Fibroblast of lung (primary cell): ENCODE measurements around the gene FGGY.

ENCODE experiments used
- EZH2 ChIP-seq: IDR thresholded peaks from 2 replicates; pipeline ENCODE4 v1.5.1; 2012; ENCODE audit warnings: low read length, control low read depth, mild to moderate bottlenecking; ENCODE audit errors: missing control alignments
- TF ChIP-seq, protein P1 (sequence below), 2 donors: IDR thresholded peaks in 1 of 2; conservative IDR thresholded peaks in 1 of 2; 1 replicate in 1 of 2; 2 replicates in 1 of 2; pipeline ENCODE4 v1.5.1; 2011 to 2012; ENCODE audit warnings: low read length in 2 of 2, control low read depth in 1 of 2, inconsistent platforms in 1 of 2, low read depth in 1 of 2, mild to moderate bottlenecking in 1 of 2

DNA sequence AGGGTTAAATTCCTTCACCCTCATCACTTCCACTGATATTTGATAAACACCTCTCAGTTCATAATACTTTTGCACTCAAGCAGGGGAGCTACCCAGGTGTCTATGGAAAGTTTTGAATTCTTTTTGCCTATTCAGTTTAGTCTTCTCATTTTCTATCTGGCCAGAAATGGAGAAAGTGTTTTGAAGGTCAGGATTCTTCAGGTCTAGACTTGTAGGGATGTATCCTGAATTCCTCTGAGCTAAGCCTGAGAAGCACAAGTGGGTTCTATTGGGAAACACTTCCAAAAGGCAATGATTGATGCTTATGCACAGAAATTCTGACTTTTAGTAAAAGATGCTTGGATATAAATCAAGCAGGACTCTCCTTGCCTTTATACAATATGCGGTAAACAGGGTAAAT, 300.1 kb downstream of the FGGY start:
- TF ChIP-seq, protein P1, sequence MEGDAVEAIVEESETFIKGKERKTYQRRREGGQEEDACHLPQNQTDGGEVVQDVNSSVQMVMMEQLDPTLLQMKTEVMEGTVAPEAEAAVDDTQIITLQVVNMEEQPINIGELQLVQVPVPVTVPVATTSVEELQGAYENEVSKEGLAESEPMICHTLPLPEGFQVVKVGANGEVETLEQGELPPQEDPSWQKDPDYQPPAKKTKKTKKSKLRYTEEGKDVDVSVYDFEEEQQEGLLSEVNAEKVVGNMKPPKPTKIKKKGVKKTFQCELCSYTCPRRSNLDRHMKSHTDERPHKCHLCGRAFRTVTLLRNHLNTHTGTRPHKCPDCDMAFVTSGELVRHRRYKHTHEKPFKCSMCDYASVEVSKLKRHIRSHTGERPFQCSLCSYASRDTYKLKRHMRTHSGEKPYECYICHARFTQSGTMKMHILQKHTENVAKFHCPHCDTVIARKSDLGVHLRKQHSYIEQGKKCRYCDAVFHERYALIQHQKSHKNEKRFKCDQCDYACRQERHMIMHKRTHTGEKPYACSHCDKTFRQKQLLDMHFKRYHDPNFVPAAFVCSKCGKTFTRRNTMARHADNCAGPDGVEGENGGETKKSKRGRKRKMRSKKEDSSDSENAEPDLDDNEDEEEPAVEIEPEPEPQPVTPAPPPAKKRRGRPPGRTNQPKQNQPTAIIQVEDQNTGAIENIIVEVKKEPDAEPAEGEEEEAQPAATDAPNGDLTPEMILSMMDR (conservative IDR thresholded peaks at IDR 0.05 in 1 of 2, IDR thresholded peaks at IDR 0.05 in 1 of 2; ENCODE audit: low read depth in 1 of 2, low read length in 2 of 2), result no peak
- TF ChIP-seq EZH2, result no peak
